Vagina (tissue), 2 donors: Measurements from ENCODE around the gene JOSD2. TPM values are rescaled to one million over a fixed set of nuclear protein-coding genes. Genes with fewer than 3 reads are reported as not detected.

ENCODE experiments used
- DNase-seq, 2 donors: peaks; one replicate each; pipeline ENCODE4 v3.0.0-alpha.2; 2017; ENCODE audit errors: extremely low spot score in 2 of 2
- H3K27ac ChIP-seq: fragments of 200-600 bp; sonication (generic); one replicate; pipeline ENCODE4 v1.5.1; 2019
- H3K27me3 ChIP-seq: fragments of 200-600 bp; sonication (generic); one replicate; pipeline ENCODE4 v1.5.1; 2019
- H3K36me3 ChIP-seq, 2 donors: fragments of 200-600 bp; sonication (generic); one replicate each; pipeline ENCODE4 v1.5.1; 2017 to 2019
- H3K4me1 ChIP-seq: fragments of 200-600 bp; sonication (generic); one replicate; pipeline ENCODE4 v1.5.1; 2019
- H3K4me3 ChIP-seq, 2 donors: fragments of 200-600 bp; sonication (generic); 1 replicate in 1 of 2; 2 replicates in 1 of 2; pipeline ENCODE4 v1.5.1; 2016 to 2019
- H3K9me3 ChIP-seq: fragments of 200-600 bp; sonication (generic); one replicate; pipeline ENCODE4 v1.5.1; 2019
- CTCF ChIP-seq, 3 experiments: fragments of 450-650 bp in 2 of 3; fragments of 200-600 bp in 1 of 3; sonication (generic) in 1 of 3; IDR thresholded peaks; one replicate each; pipeline ENCODE4 v1.5.1; 2017 to 2019; ENCODE audit warnings: antibody characterized with exemption in 3 of 3, mild to moderate bottlenecking in 2 of 3, moderate library complexity in 2 of 3
- POLR2A ChIP-seq, 2 donors: fragments of 450-650 bp; IDR thresholded peaks; one replicate each; pipeline ENCODE4 v1.6.1; 2017; ENCODE audit warnings: antibody characterized with exemption in 2 of 2, mild to moderate bottlenecking in 2 of 2, moderate library complexity in 2 of 2
- POLR2AphosphoS5 ChIP-seq, 2 donors: sonication (generic); formaldehyde crosslinking; IDR thresholded peaks; one replicate each; pipeline ENCODE4 v1.9.0; 2017; ENCODE audit warnings: antibody characterized with exemption in 2 of 2, mild to moderate bottlenecking in 2 of 2, low read depth in 1 of 2; ENCODE audit not compliant: insufficient read depth in 1 of 2
- intact Hi-C: fragments of 100-400 bp; cut with DNase I; formaldehyde crosslinking; loops from one replicate; pipeline ENCODE4 v1.15.1; 2023
- total RNA-seq: library from RNA; depleted of rRNA; stranded (reverse); fragments of >200 nt; gene quantifications from one replicate; pipeline ENCODE4 v1.2.3, GENCODE V29; 2016

The JOSD2 gene
- total RNA-seq, 1 donor from 2014 or later, result 60.9 TPM

DNA sequence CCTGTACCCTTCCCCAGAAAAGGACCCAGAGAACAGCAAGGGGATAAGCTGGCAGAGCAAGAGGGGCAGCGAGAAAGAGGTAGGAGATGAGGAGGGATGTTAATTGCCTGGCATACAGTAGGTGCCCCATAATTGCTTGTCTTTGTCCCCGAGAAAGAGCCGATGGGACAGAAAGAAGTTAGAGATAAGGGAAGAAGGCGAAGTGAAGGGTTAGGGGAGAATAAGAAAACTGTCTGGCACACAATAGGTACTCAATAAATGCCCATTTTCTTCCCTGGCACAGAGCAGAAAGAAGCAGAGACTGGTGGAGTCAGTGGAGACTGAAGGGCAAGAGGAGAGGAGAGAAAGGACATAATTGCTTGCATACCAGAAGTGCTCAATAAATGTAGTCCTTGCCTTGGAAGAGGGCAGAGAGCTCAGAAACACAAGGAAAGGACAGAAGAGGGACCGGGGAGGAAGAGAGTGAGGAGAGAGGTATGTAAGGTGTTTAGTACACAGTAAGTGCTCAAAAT, 15.9 kb downstream of the JOSD2 start:
- Histone ChIP-seq H3K27ac (no peak overlapping the region), H3K27me3 (no peaks in the 10 kb centered on the region), H3K4me3 (no peak overlapping the region), H3K9me3 (no peaks in the 10 kb centered on the region), H3K36me3 (no peaks in the 10 kb centered on the region), H3K4me1 (no peaks in the 10 kb centered on the region)
- DNase-seq, result no peak
- no peak for TF ChIP-seq POLR2AphosphoS5 (IDR thresholded peaks at IDR 0.05; ENCODE audit: insufficient read depth in 1 of 2, low read depth in 1 of 2)
- TF ChIP-seq POLR2A (IDR thresholded peaks at IDR 0.05), result no peak
- TF ChIP-seq CTCF (IDR thresholded peaks at IDR 0.05), result no peak
- intact Hi-C loops, result no loop called here

- intact Hi-C loops, result no loop called here
- Histone ChIP-seq H3K9me3 (no peaks in the 10 kb centered on the region), H3K4me1 (no peaks in the 10 kb centered on the region), H3K27me3 (no peaks in the 10 kb centered on the region), H3K27ac (no peak overlapping the region), H3K4me3 (no peak overlapping the region), H3K36me3 (no peaks in the 10 kb centered on the region)
- no peak for TF ChIP-seq CTCF (IDR thresholded peaks at IDR 0.05)
- TF ChIP-seq POLR2AphosphoS5 (IDR thresholded peaks at IDR 0.05; ENCODE audit: insufficient read depth in 1 of 2, low read depth in 1 of 2), result no peak
- no peak for TF ChIP-seq POLR2A (IDR thresholded peaks at IDR 0.05)
- no peak for DNase-seq
Observed at GRCh38 chr19:50494186-50495019, 16.6 kb downstream of the JOSD2 start.

DNA sequence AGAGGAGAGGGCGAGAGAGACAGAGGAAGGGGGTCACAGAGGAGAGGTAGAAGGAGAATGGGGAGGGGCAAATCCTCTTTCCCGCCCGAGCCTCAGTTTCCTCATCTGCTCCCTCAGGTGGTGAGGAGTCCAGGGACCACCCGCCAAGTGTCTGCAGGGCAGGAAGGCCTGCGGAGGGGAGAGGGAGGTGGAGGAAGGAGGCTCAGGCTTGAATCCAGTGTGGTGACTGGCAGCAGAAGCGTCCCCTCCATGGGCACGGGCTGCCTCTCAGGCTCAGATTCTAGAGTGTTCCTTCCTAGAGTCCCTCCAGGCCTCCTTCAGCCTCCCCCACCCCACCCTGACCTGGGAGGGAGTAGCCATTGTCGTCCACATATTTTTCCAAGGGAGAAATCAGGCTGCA, 17.8 kb downstream of the JOSD2 start:
- H3K4me3 ChIP-seq, result no peak overlapping the region
- intact Hi-C loops, result no loop called here
- no peaks in the 10 kb centered on the region for H3K27me3 ChIP-seq
- TF ChIP-seq POLR2AphosphoS5 (IDR thresholded peaks at IDR 0.05; ENCODE audit: insufficient read depth in 1 of 2, low read depth in 1 of 2) (no peak), POLR2A (IDR thresholded peaks at IDR 0.05) (no peak), CTCF (IDR thresholded peaks at IDR 0.05) (no peak)
- H3K4me1 ChIP-seq, result no peaks in the 10 kb centered on the region
- no peaks in the 10 kb centered on the region for H3K9me3 ChIP-seq
- no peaks in the 10 kb centered on the region for H3K36me3 ChIP-seq
- no peak for DNase-seq
- no peak overlapping the region for H3K27ac ChIP-seq

- Histone ChIP-seq H3K36me3 (no peaks in the 10 kb centered on the region), H3K4me1 (no peaks in the 10 kb centered on the region), H3K4me3 (no peak overlapping the region), H3K27ac (no peak overlapping the region), H3K9me3 (no peaks in the 10 kb centered on the region), H3K27me3 (no peaks in the 10 kb centered on the region)
- no peak for DNase-seq
- intact Hi-C loops, result no loop called here
- TF ChIP-seq POLR2AphosphoS5 (IDR thresholded peaks at IDR 0.05; ENCODE audit: insufficient read depth in 1 of 2, low read depth in 1 of 2) (no peak), CTCF (IDR thresholded peaks at IDR 0.05) (no peak), POLR2A (IDR thresholded peaks at IDR 0.05) (no peak)
Observed at GRCh38 chr19:50492303-50493052, 18.5 kb downstream of the JOSD2 start.
